PC-9 (cell line): ENCODE results near the gene CTSD.

Source experiments
- CTCF ChIP-seq: fragments of 200-600 bp; sonication (generic); conservative IDR thresholded peaks from 2 replicates; pipeline ENCODE4 v1.6.1; 2017; ENCODE audit warnings: mixed run types, antibody characterized with exemption, mild to moderate bottlenecking, moderate library complexity
- EZH2 ChIP-seq: fragments of 200-600 bp; sonication (generic); IDR thresholded peaks from 2 replicates; pipeline ENCODE4 v1.8.0; 2017; ENCODE audit warnings: antibody characterized with exemption, low read depth

- TF ChIP-seq CTCF, result no peak
- TF ChIP-seq EZH2, result no peak
These were observed 12.2 kb downstream of the CTSD start for GRCh38 chr11:1751531-1751921.
